GM12878 (cell line): ENCODE results near the gene OR10R2. TPM values are rescaled to one million over a fixed set of nuclear protein-coding genes. Genes with fewer than 3 reads are reported as not detected.

Source experiments
- ATAC-seq: fragments of 200-7000 bp; cut with Tn5 transposase; 3 replicates; pipeline ENCODE4 v1.9.1; 2020; ENCODE audit warnings: mild to moderate bottlenecking, moderate library complexity
- BruUV-seq: library from RNA; stranded (reverse); fragments of 400-500 nt; replicated peaks from 2 replicates; lab custom pipeline; 2021; lab: Mats Ljungman, UMichigan
- CTCF ChIA-PET: fragments of 300-600 bp; sonication (Branson Sonifier 250); formaldehyde crosslinking; extraction: SDS; loops from one replicate; lab custom pipeline; 2021; ENCODE audit warnings: inconsistent platforms; lab: Yijun Ruan, JAX
- POLR2A ChIA-PET: fragments of 350-600 bp; formaldehyde crosslinking; extraction: SDS; loops from one replicate; lab custom pipeline; 2021; ENCODE audit warnings: inconsistent platforms; lab: Charles Lee
- RAD21 ChIA-PET: fragments of 300-600 bp; sonication (Branson Sonifier 250); formaldehyde crosslinking; loops from one replicate; lab custom pipeline; 2023; ENCODE audit warnings: antibody characterized with exemption; ENCODE audit not compliant: unreplicated experiment; lab: Charles Lee
- SMC1A ChIA-PET: fragments of 300-600 bp; sonication (Branson Sonifier 250); formaldehyde crosslinking; loops from one replicate; lab custom pipeline; 2023; ENCODE audit not compliant: unreplicated experiment, uncharacterized antibody; lab: Charles Lee
- DNase-seq: peaks from one replicate; pipeline ENCODE4 v3.0.0-alpha.2; 2011; ENCODE audit warnings: low read depth, low spot score
- FAIRE-seq: peaks from 3 replicates; lab custom pipeline; 2011; peaks lifted over from hg19 to GRCh38; lab: Jason Lieb, UNC
- H2AFZ ChIP-seq: 2 replicates; pipeline ENCODE4 v1.6.0; 2011; ENCODE audit warnings: low read depth, low read length, control low read depth; ENCODE audit not compliant: control insufficient read depth
- H3K27ac ChIP-seq: 2 replicates; pipeline ENCODE4 v1.5.1; 2011; ENCODE audit warnings: control low read depth; ENCODE audit not compliant: control insufficient read depth, insufficient read depth
- H3K27me3 ChIP-seq, 2 experiments: replicated peaks in 1 of 2; 2 replicates each; pipeline versions ENCODE4 v1.6.0 to v1.6.1; 2011; ENCODE audit warnings: low read length in 1 of 2; ENCODE audit not compliant: control insufficient read depth in 2 of 2, insufficient read depth in 2 of 2
- H3K36me3 ChIP-seq, 2 experiments: 2 replicates each; pipeline ENCODE4 v1.5.1; 2011; ENCODE audit warnings: low read length in 1 of 2; ENCODE audit not compliant: control insufficient read depth in 2 of 2, insufficient read depth in 2 of 2
- H3K4me1 ChIP-seq: 2 replicates; pipeline ENCODE4 v1.6.1; 2011; ENCODE audit warnings: mild to moderate bottlenecking, low read length, moderate library complexity, mixed read lengths; ENCODE audit not compliant: control insufficient read depth, insufficient read depth
- H3K4me2 ChIP-seq: 2 replicates; pipeline ENCODE4 v1.6.0; 2011; ENCODE audit warnings: control low read depth; ENCODE audit not compliant: control insufficient read depth, insufficient read depth
- H3K4me3 ChIP-seq: fragments of 200-600 bp; sonication (generic); 2 replicates; pipeline ENCODE4 v1.5.1; 2016
- H3K79me2 ChIP-seq: 2 replicates; pipeline ENCODE4 v1.6.0; 2011; ENCODE audit warnings: low read length; ENCODE audit not compliant: control insufficient read depth, insufficient read depth
- H3K9ac ChIP-seq: 2 replicates; pipeline ENCODE4 v1.8.0; 2011; ENCODE audit warnings: low read length, control low read depth, mixed read lengths; ENCODE audit not compliant: control insufficient read depth, insufficient read depth
- H3K9me3 ChIP-seq: replicated peaks from 3 replicates; pipeline ENCODE4 v1.5.1; 2011; ENCODE audit warnings: mild to moderate bottlenecking, low read length; ENCODE audit not compliant: control insufficient read depth, insufficient read depth
- H4K20me1 ChIP-seq: 2 replicates; pipeline ENCODE4 v1.6.0; 2011; ENCODE audit not compliant: control insufficient read depth, insufficient read depth
- RAD21 ChIP-seq: IDR thresholded peaks from 2 replicates; pipeline ENCODE4 v1.6.1; 2011; ENCODE audit warnings: mild to moderate bottlenecking, low read depth, low read length, moderate library complexity; ENCODE audit not compliant: insufficient read depth
- RUNX3 ChIP-seq: IDR thresholded peaks from 2 replicates; pipeline ENCODE4 v1.6.1; 2012; ENCODE audit warnings: low read length, inconsistent platforms
- SMC3 ChIP-seq: IDR thresholded peaks from 2 replicates; pipeline ENCODE4 v1.6.1; 2011; ENCODE audit warnings: low read length, improper control_type of control experiment, borderline replicate concordance
- SP1 ChIP-seq: IDR thresholded peaks from one replicate; pipeline ENCODE4 v1.6.1; 2011; ENCODE audit warnings: low read depth, low read length
- SREBF1 ChIP-seq: IDR thresholded peaks from 2 replicates; pipeline ENCODE4 v1.6.1; 2012; ENCODE audit warnings: mild to moderate bottlenecking, low read length
- WGBS: methylation state at CpG from one replicate; pipeline ENCODE4 v1.1.6; 2016; ENCODE audit warnings: low lambda C conversion rate; ENCODE audit not compliant: insufficient replicate concordance, insufficient coverage; ENCODE audit errors: missing lambda C conversion rate; 5-methylcytosine and 5-hydroxymethylcytosine counted together
- in situ Hi-C: fragments of 300-500 bp; cut with MboI; formaldehyde crosslinking; loops from 9 replicates; pipeline ENCODE4 v1.14.3; 2018; ENCODE audit warnings: mixed read lengths
- intact Hi-C: fragments of 100-400 bp; cut with micrococcal nuclease; formaldehyde crosslinking; loops from one replicate; pipeline ENCODE4 v1.14.2; 2022; ENCODE audit not compliant: unreplicated experiment
- polyA plus RNA-seq, 11 experiments: library from polyadenylated mRNA; depleted of rRNA in 4 of 11; unstranded in 6 of 11; stranded (reverse) in 5 of 11; fragments of >200 nt; fragmentation: Nextera tagmentation in 4 of 11; fragmentation: Illumina TruSeq in 1 of 11; extraction: Ambion mirVana in 4 of 11; extraction: Trizol in 1 of 11; gene quantifications; 1 replicate in 1 of 11; 2 replicates in 10 of 11; pipeline versions ENCODE4 v1.2.1 to v1.2.3, GENCODE V29; 2011 to 2016; ENCODE audit warnings: inconsistent platforms in 2 of 11, missing spikeins in 2 of 11, low read depth in 1 of 11
- total RNA-seq, 4 experiments: library from RNA; depleted of rRNA in 3 of 4; stranded (reverse); fragments of >200 nt in 3 of 4; fragmentation: Illumina TruSeq in 1 of 4; extraction: Trizol in 1 of 4; gene quantifications; 2 replicates each; pipeline versions ENCODE4 v1.2.1 to v1.2.3, GENCODE V29; 2013 to 2021
- TF ChIP-seq, protein P1 (sequence below), 3 experiments: IDR thresholded peaks in 2 of 3; conservative IDR thresholded peaks in 1 of 3; 2 replicates each; pipeline ENCODE4 v1.5.1; 2011; ENCODE audit warnings: low read depth in 3 of 3, low read length in 3 of 3, mild to moderate bottlenecking in 3 of 3, control low read depth in 2 of 3, moderate library complexity in 2 of 3, inconsistent platforms in 1 of 3, mixed read lengths in 1 of 3; ENCODE audit not compliant: control insufficient read depth in 2 of 3, insufficient read depth in 1 of 3; ENCODE audit errors: extremely low read depth in 1 of 3

OR10R2 gene
- total and polyA plus RNA-seq, 10 of the 15 experiments (the other 5 are each of a cell fraction or from before 2014, with no cell fraction given) = not detected

- no peak overlapping the region for H3K4me3 ChIP-seq
- TF ChIP-seq RUNX3 (0 out of 2 replicates have a peak, but pooled peaks have one; percentile 27), SREBF1 (no peak), RAD21 (peak; percentile 87), SP1 (no peak), SMC3 (peak; percentile 78)
- TF ChIP-seq, protein P1, sequence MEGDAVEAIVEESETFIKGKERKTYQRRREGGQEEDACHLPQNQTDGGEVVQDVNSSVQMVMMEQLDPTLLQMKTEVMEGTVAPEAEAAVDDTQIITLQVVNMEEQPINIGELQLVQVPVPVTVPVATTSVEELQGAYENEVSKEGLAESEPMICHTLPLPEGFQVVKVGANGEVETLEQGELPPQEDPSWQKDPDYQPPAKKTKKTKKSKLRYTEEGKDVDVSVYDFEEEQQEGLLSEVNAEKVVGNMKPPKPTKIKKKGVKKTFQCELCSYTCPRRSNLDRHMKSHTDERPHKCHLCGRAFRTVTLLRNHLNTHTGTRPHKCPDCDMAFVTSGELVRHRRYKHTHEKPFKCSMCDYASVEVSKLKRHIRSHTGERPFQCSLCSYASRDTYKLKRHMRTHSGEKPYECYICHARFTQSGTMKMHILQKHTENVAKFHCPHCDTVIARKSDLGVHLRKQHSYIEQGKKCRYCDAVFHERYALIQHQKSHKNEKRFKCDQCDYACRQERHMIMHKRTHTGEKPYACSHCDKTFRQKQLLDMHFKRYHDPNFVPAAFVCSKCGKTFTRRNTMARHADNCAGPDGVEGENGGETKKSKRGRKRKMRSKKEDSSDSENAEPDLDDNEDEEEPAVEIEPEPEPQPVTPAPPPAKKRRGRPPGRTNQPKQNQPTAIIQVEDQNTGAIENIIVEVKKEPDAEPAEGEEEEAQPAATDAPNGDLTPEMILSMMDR (IDR thresholded peaks at IDR 0.05 in 2 of 3, conservative IDR thresholded peaks at IDR 0.05 in 1 of 3; ENCODE audit: control insufficient read depth in 2 of 3, extremely low read depth in 1 of 3, insufficient read depth in 1 of 3, low read depth in 3 of 3, low read length in 3 of 3) = peak; percentile 66 to 72 (median 67)
- H3K9ac ChIP-seq = no peak overlapping the region
- BruUV-seq = no TSS peak
- no peaks in the 10 kb centered on the region for H3K4me1 ChIP-seq
- DNase-seq (peak; percentile 8), FAIRE-seq (no peak), ATAC-seq (peak; percentile 93)
- H3K9me3 ChIP-seq = no peaks in the 10 kb centered on the region
- 0% methylated on average over 1 of the region's 1 CpG for WGBS
- ChIA-PET CTCF (interaction anchor here (0.6 to 3.1 kb wide), 20 partner anchors 9 to 584 kb away, joined by 3 to 45 read pairs (median 3); partner anchors contain the start of genes AIM2 and MNDA), RAD21 (interaction anchor here (0.6 to 3.1 kb wide), 14 partner anchors 10 to 582 kb away, joined by 3 to 37 read pairs (median 3); partner anchors contain the start of gene MNDA), POLR2A (no interaction called here), SMC1A (interaction anchor here (0.6 to 2.6 kb wide), 12 partner anchors 10 to 582 kb away, joined by 3 to 33 read pairs (median 4); no protein-coding TSS in a partner anchor)
- H3K4me2 ChIP-seq = no peak overlapping the region
- H3K36me3 ChIP-seq = no peaks in the 10 kb centered on the region
- in situ Hi-C loops (loop anchor here (5.0 kb wide), 2 partner anchors 491 to 566 kb away; no protein-coding TSS in a partner anchor), intact Hi-C loops (loop anchor here (1.0 to 5.0 kb wide), 3 partner anchors 492 to 581 kb away; no protein-coding TSS in a partner anchor)
- no peaks in the 10 kb centered on the region; a peak in 1 of 4 replicates for H3K27me3 ChIP-seq
- no peaks in the 10 kb centered on the region for H3K79me2 ChIP-seq
- H3K27ac ChIP-seq = no peak overlapping the region
- H4K20me1 ChIP-seq = no peaks in the 10 kb centered on the region
- H2AFZ ChIP-seq = no peak overlapping the region
Observed at GRCh38 chr1:158506369-158506987, 34.5 kb downstream of the OR10R2 start.
